ENCODE data around the gene CPPED1. TPM values are rescaled to one million over a fixed set of nuclear protein-coding genes. Genes with fewer than 3 reads are reported as not detected.

Gene CPPED1
- total and polyA plus RNA-seq, 8 donors, result 9.1 to 33.3 (median 9.8) TPM

DNA sequence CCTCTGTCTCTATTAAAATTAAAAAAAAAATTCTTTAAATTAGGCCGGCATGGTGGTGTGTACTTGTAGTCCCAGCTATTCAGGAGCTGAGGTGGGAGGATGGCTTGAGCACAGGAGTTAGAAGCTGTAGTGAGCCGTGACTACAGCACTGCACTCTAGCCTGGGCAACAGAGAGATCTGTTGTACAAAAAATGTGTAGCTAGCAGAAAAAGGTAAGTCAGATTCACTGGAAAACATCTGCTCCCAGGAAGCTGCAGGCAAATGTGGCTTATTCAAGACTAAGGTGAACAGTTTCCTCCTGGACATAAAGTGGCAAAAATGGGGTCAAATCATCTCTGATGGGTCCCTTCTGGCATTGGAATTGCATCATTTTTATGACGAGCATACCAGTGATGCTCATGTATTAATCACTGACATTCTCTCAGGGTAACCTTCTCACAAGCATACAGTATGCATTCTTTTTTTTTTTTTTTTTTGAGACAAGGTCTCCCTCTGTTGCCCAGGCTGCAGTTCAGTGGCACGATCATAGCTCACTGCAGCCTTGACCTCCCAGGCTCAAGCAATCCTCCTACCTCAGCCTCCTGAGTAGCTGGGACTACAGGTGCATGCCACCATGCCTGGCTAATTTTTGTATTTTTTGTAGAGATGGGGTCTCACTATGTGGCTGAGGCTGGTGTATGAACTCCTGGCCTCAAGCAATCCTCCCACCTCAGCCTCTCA, 48.7 kb downstream of the CPPED1 start:
- TF ChIP-seq, protein P1, sequence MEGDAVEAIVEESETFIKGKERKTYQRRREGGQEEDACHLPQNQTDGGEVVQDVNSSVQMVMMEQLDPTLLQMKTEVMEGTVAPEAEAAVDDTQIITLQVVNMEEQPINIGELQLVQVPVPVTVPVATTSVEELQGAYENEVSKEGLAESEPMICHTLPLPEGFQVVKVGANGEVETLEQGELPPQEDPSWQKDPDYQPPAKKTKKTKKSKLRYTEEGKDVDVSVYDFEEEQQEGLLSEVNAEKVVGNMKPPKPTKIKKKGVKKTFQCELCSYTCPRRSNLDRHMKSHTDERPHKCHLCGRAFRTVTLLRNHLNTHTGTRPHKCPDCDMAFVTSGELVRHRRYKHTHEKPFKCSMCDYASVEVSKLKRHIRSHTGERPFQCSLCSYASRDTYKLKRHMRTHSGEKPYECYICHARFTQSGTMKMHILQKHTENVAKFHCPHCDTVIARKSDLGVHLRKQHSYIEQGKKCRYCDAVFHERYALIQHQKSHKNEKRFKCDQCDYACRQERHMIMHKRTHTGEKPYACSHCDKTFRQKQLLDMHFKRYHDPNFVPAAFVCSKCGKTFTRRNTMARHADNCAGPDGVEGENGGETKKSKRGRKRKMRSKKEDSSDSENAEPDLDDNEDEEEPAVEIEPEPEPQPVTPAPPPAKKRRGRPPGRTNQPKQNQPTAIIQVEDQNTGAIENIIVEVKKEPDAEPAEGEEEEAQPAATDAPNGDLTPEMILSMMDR (IDR thresholded peaks at IDR 0.05), result no peak
- DNase-seq (no peak), ATAC-seq (no peak)
- intact Hi-C loops (cut with DNase I), result no loop called here
- Histone ChIP-seq H3K27me3 (no peaks in the 10 kb centered on the region), H3K36me3 (no peaks in the 10 kb centered on the region), H3K9me3 (no peaks in the 10 kb centered on the region), H3K4me3 (no peak overlapping the region), H3K27ac (no peak overlapping the region), H3K4me1 (peaks cover 0 to 6% of the 10 kb centered on the region in 2 donors)

DNA sequence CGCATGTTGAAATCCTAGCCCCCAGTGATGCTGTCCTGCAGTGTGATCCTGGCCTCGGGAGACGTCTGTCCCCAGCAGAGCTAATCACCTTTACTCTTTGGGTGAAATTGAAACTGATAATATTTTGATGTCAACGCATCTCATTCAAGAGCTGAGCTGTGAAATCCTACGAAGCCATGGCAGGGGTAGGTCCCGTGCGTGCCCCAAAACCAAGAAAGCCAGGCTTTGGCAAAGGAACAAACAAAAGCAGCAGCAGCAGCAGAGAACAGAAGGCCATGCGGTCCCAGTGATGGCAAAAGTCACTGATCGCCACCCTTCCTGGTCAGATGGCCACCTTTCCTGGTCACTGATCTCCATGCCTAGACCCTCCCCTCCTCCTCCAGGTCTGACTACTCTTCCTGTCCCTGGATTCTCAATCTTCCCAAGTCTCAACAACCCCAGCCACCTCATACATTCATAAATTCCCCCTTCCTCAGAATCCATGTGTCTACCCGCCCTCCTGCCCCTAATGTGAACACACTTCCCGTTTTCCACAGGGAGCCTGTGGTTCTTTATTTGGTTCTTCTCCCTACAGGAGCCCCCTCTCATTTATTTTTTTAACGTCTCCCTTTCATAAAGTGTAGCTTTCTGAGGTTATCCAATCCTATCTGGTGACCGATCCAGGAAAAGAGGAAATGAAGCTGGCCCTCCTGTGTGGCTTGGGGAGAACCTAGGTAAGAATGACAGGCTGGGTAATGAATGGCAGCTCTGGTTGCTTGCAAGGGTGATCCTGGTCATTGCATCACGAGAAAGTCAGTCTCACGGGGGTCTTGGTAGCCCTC, 50.3 kb downstream of the CPPED1 start:
- H3K4me1 ChIP-seq, result peaks cover 0 to 6% of the 10 kb centered on the region in 2 donors
- H3K27me3 ChIP-seq, result no peaks in the 10 kb centered on the region
- intact Hi-C loops (cut with DNase I), result no loop called here
- no peaks in the 10 kb centered on the region for H3K36me3 ChIP-seq
- no peaks in the 10 kb centered on the region for H3K9me3 ChIP-seq
- H3K27ac ChIP-seq, result no peak overlapping the region
- ATAC-seq (no peak), DNase-seq (no peak)
- TF ChIP-seq, protein P1 (IDR thresholded peaks at IDR 0.05), result no peak
- no peak overlapping the region for H3K4me3 ChIP-seq

GRCh38 chr16:12752159-12752558, 51.5 kb downstream of the CPPED1 start:
- ATAC-seq, result no peak
- no peak for DNase-seq
- Histone ChIP-seq H3K27ac (no peak overlapping the region), H3K4me1 (no peaks in the 10 kb centered on the region), H3K9me3 (no peaks in the 10 kb centered on the region), H3K27me3 (no peaks in the 10 kb centered on the region), H3K4me3 (no peak overlapping the region), H3K36me3 (no peaks in the 10 kb centered on the region)
- intact Hi-C loops (cut with DNase I), result no loop called here
- TF ChIP-seq, protein P1 (IDR thresholded peaks at IDR 0.05), result no peak

DNA sequence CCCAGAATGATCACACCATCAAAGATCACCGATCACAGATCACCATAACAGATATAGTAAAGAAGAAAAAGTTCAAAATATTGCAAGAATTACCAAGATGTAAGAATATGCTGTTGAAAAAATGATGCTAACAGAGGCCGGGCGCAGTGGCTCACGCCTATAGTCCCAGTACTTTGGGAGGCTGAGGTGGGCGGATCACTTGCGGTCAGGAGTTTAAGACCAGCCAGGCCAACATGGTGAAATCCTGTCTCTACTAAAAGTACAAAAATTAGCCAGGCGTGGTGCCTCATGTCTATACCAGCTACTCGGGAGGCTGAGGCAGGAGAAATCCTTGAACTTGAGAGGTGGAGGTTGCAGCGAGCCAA, 53.2 kb downstream of the CPPED1 start:
- H3K27ac ChIP-seq, result no peak overlapping the region
- H3K4me3 ChIP-seq, result no peak overlapping the region
- intact Hi-C loops (cut with DNase I), result no loop called here
- ATAC-seq (no peak), DNase-seq (no peak)
- H3K27me3 ChIP-seq, result no peaks in the 10 kb centered on the region
- TF ChIP-seq, protein P1 (IDR thresholded peaks at IDR 0.05), result no peak
- peaks cover 0 to 3% of the 10 kb centered on the region in 2 donors for H3K9me3 ChIP-seq
- H3K36me3 ChIP-seq, result no peaks in the 10 kb centered on the region
- H3K4me1 ChIP-seq, result no peaks in the 10 kb centered on the region

DNA sequence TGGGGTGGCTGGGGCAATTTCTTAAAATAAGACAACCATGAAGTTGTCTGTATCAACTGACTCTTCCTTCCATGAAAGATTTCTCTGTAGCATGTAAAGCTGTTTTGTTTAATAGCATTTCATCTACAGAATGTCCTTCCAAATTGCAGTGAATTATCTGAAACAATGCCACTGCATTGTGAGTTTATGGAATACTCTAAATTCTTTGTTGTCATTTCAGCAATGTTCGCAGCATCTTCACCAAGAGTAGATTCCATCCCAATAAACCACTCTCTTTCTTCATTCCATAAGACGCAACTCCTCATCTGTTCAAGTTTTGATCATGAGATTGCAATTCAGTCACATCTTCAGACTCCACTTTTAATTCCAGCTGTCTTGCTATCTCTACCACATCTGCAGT, 54.6 kb downstream of the CPPED1 start:
- TF ChIP-seq, protein P1 (IDR thresholded peaks at IDR 0.05), result no peak
- H3K4me3 ChIP-seq, result no peak overlapping the region
- H3K9me3 ChIP-seq, result peaks cover 4 to 11% of the 10 kb centered on the region in 2 donors
- H3K4me1 ChIP-seq, result no peaks in the 10 kb centered on the region
- H3K27ac ChIP-seq, result no peak overlapping the region
- intact Hi-C loops (cut with DNase I), result no loop called here
- no peaks in the 10 kb centered on the region for H3K36me3 ChIP-seq
- no peak for ATAC-seq
- no peak for DNase-seq
- no peaks in the 10 kb centered on the region for H3K27me3 ChIP-seq
